K562 (cell line): ENCODE results near the gene SRMS. TPM values are rescaled to one million over a fixed set of nuclear protein-coding genes. Genes with fewer than 3 reads are reported as not detected.

Source experiments
- BRF1 ChIP-seq: IDR thresholded peaks from 3 replicates; pipeline ENCODE4 v1.6.1; 2011; ENCODE audit warnings: borderline replicate concordance, mild to moderate bottlenecking; ENCODE audit not compliant: insufficient read length; ENCODE audit errors: extremely low read depth
- CCNT2 ChIP-seq: IDR thresholded peaks from 2 replicates; pipeline ENCODE4 v1.6.1; 2011; ENCODE audit warnings: borderline replicate concordance, low read depth, mild to moderate bottlenecking, moderate library complexity, mixed read lengths, low read length; ENCODE audit not compliant: insufficient read length; ENCODE audit errors: extremely low read depth
- ELF2 ChIP-seq: fragments of 250-450 bp; sonication (Bioruptor Pico); IDR thresholded peaks from 2 replicates; pipeline ENCODE4 v1.5.0; 2021; ENCODE audit warnings: mild to moderate bottlenecking
- FOXJ3 ChIP-seq: sonication (generic); formaldehyde crosslinking; IDR thresholded peaks from 2 replicates; pipeline ENCODE4 v1.4.0; 2020; ENCODE audit warnings: mild to moderate bottlenecking, missing genetic modification reagents
- KLF1 ChIP-seq: fragments of 450-650 bp; IDR thresholded peaks from 2 replicates; pipeline ENCODE4 v1.6.1; 2016; ENCODE audit warnings: missing genetic modification characterization, missing compliant biosample characterization
- MXI1 ChIP-seq: IDR thresholded peaks from 2 replicates; pipeline ENCODE4 v1.6.1; 2011; ENCODE audit warnings: low read depth, mild to moderate bottlenecking, improper control_type of control experiment, low read length
- NRF1 ChIP-seq, 2 experiments: fragments of 450-650 bp; IDR thresholded peaks in 1 of 2; conservative IDR thresholded peaks in 1 of 2; 2 replicates each; pipeline ENCODE4 v1.6.1; 2014; ENCODE audit warnings: mild to moderate bottlenecking in 2 of 2
- PTBP1 ChIP-seq: fragments of 200-400 bp; formaldehyde crosslinking; IDR thresholded peaks from 2 replicates; pipeline ENCODE4 v1.6.1; 2017; ENCODE audit warnings: low read depth, low read length
- RAD21 ChIP-seq, 2 experiments: fragments of 250-450 bp in 1 of 2; fragments of 450-650 bp in 1 of 2; sonication (Bioruptor Pico) in 1 of 2; formaldehyde crosslinking in 1 of 2; IDR thresholded peaks in 1 of 2; conservative IDR thresholded peaks in 1 of 2; 2 replicates each; pipeline versions ENCODE4 v1.4.0 to v1.8.0; 2020 to 2022; ENCODE audit warnings: mild to moderate bottlenecking in 2 of 2, moderate library complexity in 1 of 2
- RBFOX2 ChIP-seq: fragments of 200-400 bp; formaldehyde crosslinking; IDR thresholded peaks from 2 replicates; pipeline ENCODE4 v1.6.1; 2017; ENCODE audit warnings: low read depth, mild to moderate bottlenecking, low read length, moderate library complexity
- SAFB2 ChIP-seq: fragments of 200-400 bp; formaldehyde crosslinking; IDR thresholded peaks from 2 replicates; pipeline ENCODE4 v1.6.1; 2018; ENCODE audit warnings: borderline replicate concordance, low read length, low read depth, moderate library complexity; ENCODE audit not compliant: severe bottlenecking
- SIRT6 ChIP-seq: IDR thresholded peaks from one replicate; pipeline ENCODE4 v1.6.1; 2012; ENCODE audit warnings: low read depth, mild to moderate bottlenecking, control low read depth, inconsistent platforms, low read length, moderate library complexity
- TOE1 ChIP-seq, 2 experiments: fragments of 450-650 bp in 1 of 2; sonication (generic) in 1 of 2; formaldehyde crosslinking in 1 of 2; IDR thresholded peaks; 2 replicates each; pipeline versions ENCODE4 v1.7.1 to v1.8.0; 2016 to 2022; ENCODE audit warnings: borderline replicate concordance in 2 of 2, mild to moderate bottlenecking in 2 of 2, antibody characterized with exemption in 1 of 2, inconsistent platforms in 1 of 2, low read depth in 1 of 2, missing genetic modification reagents in 1 of 2, moderate library complexity in 1 of 2
- XRCC5 ChIP-seq: fragments of 200-400 bp; formaldehyde crosslinking; IDR thresholded peaks from 2 replicates; pipeline ENCODE4 v1.6.1; 2017; ENCODE audit warnings: low read depth, mild to moderate bottlenecking, low read length
- ZNF384 ChIP-seq: IDR thresholded peaks from 2 replicates; pipeline ENCODE4 v1.6.1; 2012; ENCODE audit warnings: low read depth, low read length, improper control_type of control experiment
- ZNF449 ChIP-seq: fragments of 250-450 bp; sonication (Bioruptor Pico); IDR thresholded peaks from 2 replicates; pipeline ENCODE4 v1.8.0; 2022; ENCODE audit warnings: moderate library complexity, mild to moderate bottlenecking, inconsistent platforms
- ZSCAN29 ChIP-seq: fragments of 450-650 bp; IDR thresholded peaks from 2 replicates; pipeline ENCODE4 v1.6.1; 2017
- polyA plus RNA-seq, 8 experiments: library from polyadenylated mRNA; depleted of rRNA in 4 of 8; stranded (reverse) in 5 of 8; unstranded in 3 of 8; fragments of >200 nt; fragmentation: Nextera tagmentation in 2 of 8; fragmentation: Illumina TruSeq in 1 of 8; extraction: Ambion mirVana in 2 of 8; extraction: Trizol in 1 of 8; gene quantifications; 2 replicates each; pipeline versions ENCODE4 v1.2.1 to v1.2.3, GENCODE V29; 2011 to 2014; ENCODE audit warnings: inconsistent platforms in 1 of 8, missing spikeins in 1 of 8
- total RNA-seq, 7 experiments: library from RNA; depleted of rRNA in 6 of 7; stranded (reverse); fragments of >200 nt in 6 of 7; fragmentation: Illumina TruSeq in 2 of 7; extraction: Trizol in 2 of 7; gene quantifications; 2 replicates each; pipeline versions ENCODE4 v1.2.1 to v1.2.3, GENCODE V29; 2011 to 2021; ENCODE audit warnings: low replicate concordance in 1 of 7
- TF ChIP-seq, protein P1 (sequence below): fragments of 450-650 bp; IDR thresholded peaks from 2 replicates; pipeline ENCODE4 v1.6.1; 2017; ENCODE audit warnings: antibody characterized with exemption
- TF ChIP-seq, protein P2 (sequence below): fragments of 200-800 bp; sonication (Bioruptor generic); IDR thresholded peaks from 2 replicates; pipeline ENCODE4 v1.6.1; 2017; ENCODE audit warnings: missing genetic modification characterization, missing compliant biosample characterization
- TF ChIP-seq, protein P3 (sequence below): fragments of 250-450 bp; sonication (Bioruptor Pico); IDR thresholded peaks from 2 replicates; pipeline ENCODE4 v1.5.0; 2020; ENCODE audit warnings: mild to moderate bottlenecking, borderline replicate concordance

The SRMS gene
- total and polyA plus RNA-seq, 9 of the 15 experiments (the other 6 are each of a cell fraction or from before 2014, with no cell fraction given), result 0.07 TPM; not detected in 8

GRCh38 chr20:63553251-63553932 is 5.8 kb upstream of the SRMS start (continued):
- TF ChIP-seq, protein P1, sequence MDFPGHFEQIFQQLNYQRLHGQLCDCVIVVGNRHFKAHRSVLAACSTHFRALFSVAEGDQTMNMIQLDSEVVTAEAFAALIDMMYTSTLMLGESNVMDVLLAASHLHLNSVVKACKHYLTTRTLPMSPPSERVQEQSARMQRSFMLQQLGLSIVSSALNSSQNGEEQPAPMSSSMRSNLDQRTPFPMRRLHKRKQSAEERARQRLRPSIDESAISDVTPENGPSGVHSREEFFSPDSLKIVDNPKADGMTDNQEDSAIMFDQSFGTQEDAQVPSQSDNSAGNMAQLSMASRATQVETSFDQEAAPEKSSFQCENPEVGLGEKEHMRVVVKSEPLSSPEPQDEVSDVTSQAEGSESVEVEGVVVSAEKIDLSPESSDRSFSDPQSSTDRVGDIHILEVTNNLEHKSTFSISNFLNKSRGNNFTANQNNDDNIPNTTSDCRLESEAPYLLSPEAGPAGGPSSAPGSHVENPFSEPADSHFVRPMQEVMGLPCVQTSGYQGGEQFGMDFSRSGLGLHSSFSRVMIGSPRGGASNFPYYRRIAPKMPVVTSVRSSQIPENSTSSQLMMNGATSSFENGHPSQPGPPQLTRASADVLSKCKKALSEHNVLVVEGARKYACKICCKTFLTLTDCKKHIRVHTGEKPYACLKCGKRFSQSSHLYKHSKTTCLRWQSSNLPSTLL, result no peak
- TF ChIP-seq ELF2 (CRISPR knock-in tag) (no peak), SAFB2 (no peak), CCNT2 (peak; percentile 76), PTBP1 (no peak), RBFOX2 (peak; percentile 35), RAD21 (CRISPR knock-in tag; conservative IDR thresholded peaks at IDR 0.05 in 1 of 2, IDR thresholded peaks at IDR 0.05 in 1 of 2) (no peak), FOXJ3 (no peak), NRF1 (conservative IDR thresholded peaks at IDR 0.05 in 1 of 2, IDR thresholded peaks at IDR 0.05 in 1 of 2) (peak; percentile 86 to 87), SIRT6 (no peak), BRF1 (no peak), ZNF449 (no peak), ZNF384 (no peak), ZSCAN29 (no peak), MXI1 (no peak), KLF1 (tag) (no peak), XRCC5 (no peak), TOE1 (IDR thresholded peaks at IDR 0.05; ENCODE audit: borderline replicate concordance) (0 out of 2 replicates have a peak, but pooled peaks have one; percentile 16), TOE1 (CRISPR knock-in tag; IDR thresholded peaks at IDR 0.05; ENCODE audit: borderline replicate concordance, low read depth) (no peak)
- TF ChIP-seq, protein P2, sequence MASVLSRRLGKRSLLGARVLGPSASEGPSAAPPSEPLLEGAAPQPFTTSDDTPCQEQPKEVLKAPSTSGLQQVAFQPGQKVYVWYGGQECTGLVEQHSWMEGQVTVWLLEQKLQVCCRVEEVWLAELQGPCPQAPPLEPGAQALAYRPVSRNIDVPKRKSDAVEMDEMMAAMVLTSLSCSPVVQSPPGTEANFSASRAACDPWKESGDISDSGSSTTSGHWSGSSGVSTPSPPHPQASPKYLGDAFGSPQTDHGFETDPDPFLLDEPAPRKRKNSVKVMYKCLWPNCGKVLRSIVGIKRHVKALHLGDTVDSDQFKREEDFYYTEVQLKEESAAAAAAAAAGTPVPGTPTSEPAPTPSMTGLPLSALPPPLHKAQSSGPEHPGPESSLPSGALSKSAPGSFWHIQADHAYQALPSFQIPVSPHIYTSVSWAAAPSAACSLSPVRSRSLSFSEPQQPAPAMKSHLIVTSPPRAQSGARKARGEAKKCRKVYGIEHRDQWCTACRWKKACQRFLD (CRISPR knock-in tag), result no peak
- TF ChIP-seq, protein P3, sequence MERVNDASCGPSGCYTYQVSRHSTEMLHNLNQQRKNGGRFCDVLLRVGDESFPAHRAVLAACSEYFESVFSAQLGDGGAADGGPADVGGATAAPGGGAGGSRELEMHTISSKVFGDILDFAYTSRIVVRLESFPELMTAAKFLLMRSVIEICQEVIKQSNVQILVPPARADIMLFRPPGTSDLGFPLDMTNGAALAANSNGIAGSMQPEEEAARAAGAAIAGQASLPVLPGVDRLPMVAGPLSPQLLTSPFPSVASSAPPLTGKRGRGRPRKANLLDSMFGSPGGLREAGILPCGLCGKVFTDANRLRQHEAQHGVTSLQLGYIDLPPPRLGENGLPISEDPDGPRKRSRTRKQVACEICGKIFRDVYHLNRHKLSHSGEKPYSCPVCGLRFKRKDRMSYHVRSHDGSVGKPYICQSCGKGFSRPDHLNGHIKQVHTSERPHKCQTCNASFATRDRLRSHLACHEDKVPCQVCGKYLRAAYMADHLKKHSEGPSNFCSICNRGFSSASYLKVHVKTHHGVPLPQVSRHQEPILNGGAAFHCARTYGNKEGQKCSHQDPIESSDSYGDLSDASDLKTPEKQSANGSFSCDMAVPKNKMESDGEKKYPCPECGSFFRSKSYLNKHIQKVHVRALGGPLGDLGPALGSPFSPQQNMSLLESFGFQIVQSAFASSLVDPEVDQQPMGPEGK (CRISPR knock-in tag), result no peak
